Stimulated activated CD8-positive, alpha-beta memory T cell treated with anti-CD3 and anti-CD28 coated beads, Interleukin-15, amount 100 ng/mL, for 24 hours (primary cell): ENCODE measurements around the gene DGKZ.
A peak's percentile ranks its signal among the peaks of the same experiment; 100 is the strongest.
"Not testable (repeated sequence)": the region's sequence is repeated elsewhere in the genome, so short reads cannot be mapped to it uniquely, and the experiment has no call there.

Experiments
- DNase-seq: peaks from one replicate; pipeline ENCODE4 v3.0.0-alpha.2; 2020; ENCODE audit warnings: low read depth

DGKZ gene

DNA sequence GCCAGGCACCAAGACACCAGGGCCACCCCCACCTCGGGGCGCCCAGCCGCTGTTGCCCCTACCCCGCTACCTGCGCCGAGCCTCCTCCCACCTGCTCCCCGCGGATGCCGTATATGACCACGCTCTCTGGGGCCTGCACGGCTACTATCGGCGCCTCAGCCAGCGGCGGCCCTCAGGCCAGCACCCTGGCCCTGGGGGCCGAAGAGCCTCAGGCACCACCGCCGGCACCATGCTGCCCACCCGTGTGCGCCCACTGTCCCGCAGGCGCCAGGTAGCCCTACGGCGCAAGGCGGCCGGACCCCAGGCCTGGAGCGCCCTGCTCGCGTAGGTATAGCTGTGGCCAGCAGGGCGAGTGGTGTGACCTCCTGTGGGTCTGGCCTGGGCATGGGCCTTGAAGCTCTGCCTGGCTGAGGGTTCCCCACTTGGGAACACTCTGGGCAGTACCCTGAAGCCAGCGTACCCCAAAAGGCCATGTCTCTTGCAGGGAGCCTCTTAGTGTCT, 19.4 kb downstream of the DGKZ start:
- no peak for DNase-seq

GRCh38 chr11:46367244-46367915, 20.1 kb downstream of the DGKZ start:
- DNase-seq: peak; percentile 63

DNA sequence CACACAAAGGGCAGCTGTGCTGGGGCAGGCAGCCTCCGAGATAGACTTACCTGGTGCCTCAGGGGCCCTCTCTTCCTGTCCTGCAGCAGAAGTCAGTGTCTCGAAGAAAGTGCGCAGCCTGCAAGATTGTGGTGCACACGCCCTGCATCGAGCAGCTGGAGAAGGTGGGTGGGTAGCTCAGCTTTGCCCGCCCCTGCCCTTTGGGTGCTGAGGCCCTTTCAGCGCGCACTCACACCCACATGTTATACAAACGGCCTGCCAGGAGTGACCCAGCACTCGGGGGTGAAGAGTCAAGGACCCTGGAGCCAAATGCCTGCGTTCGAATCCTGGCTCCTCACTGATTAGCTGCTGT, 20.6 kb downstream of the DGKZ start:
- DNase-seq: no peak

DNA sequence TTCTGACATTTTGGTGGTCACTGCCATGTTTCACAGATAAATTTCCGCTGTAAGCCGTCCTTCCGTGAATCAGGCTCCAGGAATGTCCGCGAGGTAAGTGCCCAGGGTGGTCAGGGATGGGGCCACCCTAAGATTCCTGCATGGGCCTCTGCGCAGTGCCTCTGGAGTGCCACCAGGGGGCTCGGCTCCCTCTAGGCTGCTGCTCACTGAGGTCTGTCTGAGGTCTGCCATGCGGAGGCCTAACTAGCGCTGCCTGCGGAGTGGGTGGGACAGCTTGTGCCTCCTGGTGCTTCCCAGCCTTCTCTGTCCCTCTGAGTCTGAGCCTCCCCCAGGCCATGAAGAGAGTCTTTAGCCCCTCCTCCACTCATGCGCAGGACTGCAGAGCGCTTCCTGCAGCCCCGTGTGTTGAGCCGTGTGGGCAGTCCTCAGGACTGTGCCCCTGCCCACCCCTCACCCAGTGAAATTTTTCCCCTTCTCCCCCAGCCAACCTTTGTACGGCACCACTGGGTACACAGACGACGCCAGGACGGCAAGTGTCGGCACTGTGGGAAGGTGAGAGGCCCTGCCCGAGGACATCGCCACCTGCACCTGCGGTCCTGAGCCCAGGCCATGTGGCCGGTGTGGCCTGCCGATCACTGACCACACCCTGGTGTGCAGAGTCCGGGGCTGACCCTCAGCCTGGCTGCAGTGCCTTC, 22.3 kb downstream of the DGKZ start:
- DNase-seq: no peak

- no peak for DNase-seq
Observed at GRCh38 chr11:46370253-46370652, 23.0 kb downstream of the DGKZ start.

DNA sequence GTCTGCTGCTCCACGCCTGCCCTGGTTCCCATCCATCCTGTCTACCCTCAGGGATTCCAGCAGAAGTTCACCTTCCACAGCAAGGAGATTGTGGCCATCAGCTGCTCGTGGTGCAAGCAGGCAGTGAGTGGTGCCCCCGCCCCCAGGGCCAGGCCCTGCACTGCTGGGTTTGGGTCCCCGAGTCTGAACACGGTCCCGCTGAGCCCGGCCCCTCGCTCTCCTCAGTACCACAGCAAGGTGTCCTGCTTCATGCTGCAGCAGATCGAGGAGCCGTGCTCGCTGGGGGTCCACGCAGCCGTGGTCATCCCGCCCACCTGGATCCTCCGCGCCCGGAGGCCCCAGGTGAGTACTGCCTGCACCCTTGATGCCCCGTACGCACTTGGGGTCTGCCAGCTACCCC, 24.0 kb downstream of the DGKZ start:
- not testable (repeated sequence) for DNase-seq

DNA sequence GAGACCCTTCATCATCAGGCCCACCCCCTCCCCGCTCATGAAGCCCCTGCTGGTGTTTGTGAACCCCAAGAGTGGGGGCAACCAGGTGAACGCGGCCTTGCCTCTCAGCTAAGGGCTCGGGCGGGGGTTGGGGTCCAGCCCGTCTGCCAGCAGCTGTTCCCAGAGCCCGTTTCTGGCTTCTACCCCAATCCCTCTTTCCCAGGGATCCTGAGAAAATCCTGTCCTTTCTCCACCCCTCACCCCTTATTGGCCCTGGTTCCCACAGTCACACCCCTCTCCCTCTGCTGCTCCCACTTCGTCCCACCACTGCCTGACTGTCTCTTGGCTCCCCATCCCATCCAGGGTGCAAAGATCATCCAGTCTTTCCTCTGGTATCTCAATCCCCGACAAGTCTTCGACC, 24.8 kb downstream of the DGKZ start:
- DNase-seq: no peak

- not testable (repeated sequence) for DNase-seq
Observed at GRCh38 chr11:46372501-46372900, 25.2 kb downstream of the DGKZ start.

- no peak for DNase-seq
Observed at GRCh38 chr11:46373787-46374740, 26.8 kb downstream of the DGKZ start.

DNA sequence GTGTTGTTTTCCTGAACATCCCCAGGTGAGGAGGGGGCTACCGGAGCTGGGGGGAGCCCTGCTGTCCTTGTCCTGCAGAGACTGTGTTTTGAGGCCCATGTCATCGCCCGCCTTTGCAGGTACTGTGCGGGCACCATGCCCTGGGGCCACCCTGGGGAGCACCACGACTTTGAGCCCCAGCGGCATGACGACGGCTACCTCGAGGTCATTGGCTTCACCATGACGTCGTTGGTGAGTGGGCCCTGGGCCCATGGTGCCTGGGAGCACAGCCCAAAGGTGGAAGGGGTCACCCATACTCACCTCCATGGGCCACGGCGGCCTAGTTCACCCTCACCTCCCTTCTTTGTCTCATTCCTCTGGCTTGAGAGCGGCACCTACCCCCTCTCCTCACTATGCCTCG, 27.6 kb downstream of the DGKZ start:
- DNase-seq: no peak

DNA sequence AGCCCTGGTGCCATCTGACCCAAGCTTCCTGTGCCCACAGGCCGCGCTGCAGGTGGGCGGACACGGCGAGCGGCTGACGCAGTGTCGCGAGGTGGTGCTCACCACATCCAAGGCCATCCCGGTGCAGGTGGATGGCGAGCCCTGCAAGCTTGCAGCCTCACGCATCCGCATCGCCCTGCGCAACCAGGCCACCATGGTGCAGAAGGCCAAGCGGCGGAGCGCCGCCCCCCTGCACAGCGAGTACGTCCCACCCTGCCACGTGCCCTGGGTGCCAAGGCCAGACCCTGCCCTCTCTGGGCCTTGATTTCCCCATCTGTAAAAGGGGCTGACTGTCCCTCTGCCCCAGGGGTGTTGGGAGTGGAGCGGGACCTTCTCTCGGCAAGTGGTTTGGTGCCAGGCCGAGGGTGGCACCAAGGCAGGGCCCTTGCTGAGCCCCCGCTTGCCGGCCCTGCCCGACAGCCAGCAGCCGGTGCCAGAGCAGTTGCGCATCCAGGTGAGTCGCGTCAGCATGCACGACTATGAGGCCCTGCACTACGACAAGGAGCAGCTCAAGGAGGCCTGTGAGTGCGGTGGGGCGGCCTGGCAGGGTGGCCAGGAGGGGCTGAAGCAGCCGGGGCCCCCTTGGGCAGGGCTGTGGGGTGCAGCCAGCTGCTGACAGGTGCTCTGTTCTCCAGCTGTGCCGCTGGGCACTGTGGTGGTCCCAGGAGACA, 28.3 kb downstream of the DGKZ start:
- DNase-seq: no peak

- DNase-seq: no peak
Observed at GRCh38 chr11:46376258-46377050, 29.2 kb downstream of the DGKZ start.

GRCh38 chr11:46377290-46377689, 30.0 kb downstream of the DGKZ start:
- DNase-seq: no peak

DNA sequence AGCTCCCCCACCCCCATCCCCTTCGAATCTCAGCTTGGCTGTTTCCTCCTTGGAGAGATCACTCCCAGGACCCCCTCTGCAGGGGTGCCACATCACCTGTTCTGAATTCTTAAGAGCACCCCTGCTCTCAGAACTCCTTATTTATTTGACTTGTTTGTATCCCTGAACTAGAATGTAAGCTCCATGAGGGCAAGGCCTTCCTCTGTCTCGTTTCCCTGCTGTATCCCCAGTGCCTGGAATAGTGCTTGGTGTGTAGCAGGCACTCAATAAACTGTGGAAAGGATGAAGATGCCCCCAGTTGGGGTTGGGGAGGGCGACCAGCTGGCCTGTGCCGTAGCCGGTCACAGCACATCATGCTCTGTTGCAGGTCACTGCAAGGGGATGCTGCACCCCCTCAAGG, 30.6 kb downstream of the DGKZ start:
- DNase-seq: no peak

- no peak for DNase-seq
Observed at GRCh38 chr11:46378296-46378695, 31.0 kb downstream of the DGKZ start.

DNA sequence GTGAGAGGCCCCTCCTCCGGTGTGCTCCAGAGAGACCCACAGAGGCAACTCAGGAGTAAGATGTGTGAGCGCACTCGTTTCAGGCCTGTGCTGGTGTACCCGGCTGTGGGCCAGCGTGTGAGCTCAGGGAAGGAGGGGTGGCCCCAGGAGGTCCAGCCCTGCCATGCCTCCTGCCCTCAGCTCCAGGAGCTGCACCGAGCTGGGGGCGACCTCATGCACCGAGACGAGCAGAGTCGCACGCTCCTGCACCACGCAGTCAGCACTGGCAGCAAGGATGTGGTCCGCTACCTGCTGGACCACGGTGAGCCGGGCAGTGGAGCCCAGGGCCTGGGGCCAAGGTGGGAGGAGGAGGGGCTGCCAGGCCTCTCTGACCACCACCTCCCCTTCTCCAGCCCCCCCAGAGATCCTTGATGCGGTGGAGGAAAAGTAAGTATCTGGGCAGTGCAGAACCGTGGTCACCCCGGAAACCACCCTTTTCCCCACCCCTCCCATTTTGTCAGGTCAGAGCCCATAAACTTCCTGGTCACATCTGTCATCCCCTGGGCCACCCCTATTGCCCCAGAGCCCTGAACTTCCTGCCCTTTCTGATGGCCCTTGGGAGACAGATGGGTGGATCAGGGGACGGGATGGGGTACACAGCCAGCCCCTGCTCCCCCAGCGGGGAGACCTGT, 31.7 kb downstream of the DGKZ start:
- no peak for DNase-seq

GRCh38 chr11:46379482-46380293, 32.4 kb downstream of the DGKZ start:
- DNase-seq: not testable (repeated sequence)

DNA sequence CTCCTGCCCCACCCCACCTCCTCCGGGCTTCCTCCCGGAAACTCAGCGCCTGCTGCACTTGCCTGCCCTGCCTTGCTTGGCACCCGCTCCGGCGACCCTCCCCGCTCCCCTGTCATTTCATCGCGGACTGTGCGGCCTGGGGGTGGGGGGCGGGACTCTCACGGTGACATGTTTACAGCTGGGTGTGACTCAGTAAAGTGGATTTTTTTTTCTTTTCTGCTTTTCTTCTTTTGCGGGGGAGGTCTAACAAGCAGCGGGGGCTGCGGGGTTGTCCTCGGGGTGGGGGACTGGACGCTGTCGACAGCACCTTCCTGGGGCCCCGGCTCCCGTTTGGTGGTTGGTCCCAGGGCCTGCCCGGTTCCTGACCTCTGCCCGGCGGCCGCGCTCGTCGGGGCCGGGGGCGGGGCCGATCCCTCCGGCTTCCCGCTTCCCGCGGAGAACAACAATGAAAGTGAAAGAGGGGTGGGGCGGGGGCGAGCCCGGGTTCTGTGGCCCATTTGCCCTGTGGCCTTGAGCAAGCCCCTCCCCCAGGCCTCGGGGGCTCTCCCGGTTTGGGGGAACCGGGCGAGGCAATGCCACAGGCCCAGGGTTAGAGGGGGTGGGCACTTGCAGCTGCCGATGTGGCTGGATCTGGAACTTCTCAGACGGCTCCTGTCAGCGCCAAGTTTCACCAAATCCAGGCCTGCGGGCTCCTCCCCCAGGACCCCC, 33.2 kb downstream of the DGKZ start:
- no peak for DNase-seq
